LNCaP clone FGC (cell line): ENCODE measurements around the gene SETD1A.

Experiments
- DNase-seq: peaks from one replicate; pipeline ENCODE4 v3.0.0-alpha.2; 2011; ENCODE audit warnings: low read depth
- H3K4me3 ChIP-seq: 2 replicates; pipeline ENCODE4 v1.5.1; 2011; ENCODE audit warnings: mild to moderate bottlenecking, low read depth, low read length, control low read depth
- TF ChIP-seq, protein P1 (sequence below): IDR thresholded peaks from 2 replicates; pipeline ENCODE4 v1.5.1; 2012; ENCODE audit warnings: mild to moderate bottlenecking; ENCODE audit not compliant: control insufficient read depth, insufficient read depth; ENCODE audit errors: extremely low read depth

The SETD1A gene

DNA sequence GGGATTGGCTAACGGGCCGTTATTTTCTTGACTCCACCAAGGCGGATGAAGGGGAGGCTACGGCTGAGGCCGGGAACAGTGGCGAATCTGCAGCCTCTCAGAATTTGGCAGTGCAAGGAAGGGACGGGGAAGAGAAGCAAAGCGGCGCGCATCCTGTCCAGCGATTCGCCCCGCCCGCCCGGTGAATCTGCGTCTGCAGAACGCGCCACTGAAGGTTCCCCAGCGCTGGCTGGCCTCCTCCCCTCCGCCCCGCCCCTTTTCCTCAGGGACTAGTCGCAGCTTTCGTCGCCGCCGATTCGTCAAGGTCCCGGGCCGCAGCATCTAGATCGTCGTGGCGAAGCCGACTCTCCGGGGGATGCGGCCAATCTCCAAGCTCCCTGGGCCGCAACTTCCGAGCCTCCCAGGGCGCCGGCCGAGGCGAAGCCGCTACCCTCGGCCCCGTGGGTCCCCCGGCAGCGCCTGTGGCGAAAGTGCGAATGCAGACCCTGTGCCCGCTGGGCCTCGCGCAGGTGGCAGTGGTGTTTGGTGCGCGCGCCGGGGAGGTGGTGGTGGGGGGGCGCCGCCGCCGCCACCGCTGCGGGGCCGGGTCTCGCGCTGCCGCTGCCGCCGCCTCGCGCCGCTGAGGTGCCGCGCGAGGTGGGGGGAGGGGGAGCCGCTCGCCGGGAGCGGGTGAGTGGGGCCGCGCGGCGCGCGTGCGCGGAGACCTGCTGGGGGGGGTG lies at the start of gene SETD1A:
SETD1A (plus strand) TSS at position 299 of the 719 bp plus-strand sequence. CDS start 978 bp downstream, outside the sequence.
- peak within 1 kb of the TSS; percentile 88 for H3K4me3 ChIP-seq
- peak; percentile 83 for DNase-seq
- TF ChIP-seq, protein P1, sequence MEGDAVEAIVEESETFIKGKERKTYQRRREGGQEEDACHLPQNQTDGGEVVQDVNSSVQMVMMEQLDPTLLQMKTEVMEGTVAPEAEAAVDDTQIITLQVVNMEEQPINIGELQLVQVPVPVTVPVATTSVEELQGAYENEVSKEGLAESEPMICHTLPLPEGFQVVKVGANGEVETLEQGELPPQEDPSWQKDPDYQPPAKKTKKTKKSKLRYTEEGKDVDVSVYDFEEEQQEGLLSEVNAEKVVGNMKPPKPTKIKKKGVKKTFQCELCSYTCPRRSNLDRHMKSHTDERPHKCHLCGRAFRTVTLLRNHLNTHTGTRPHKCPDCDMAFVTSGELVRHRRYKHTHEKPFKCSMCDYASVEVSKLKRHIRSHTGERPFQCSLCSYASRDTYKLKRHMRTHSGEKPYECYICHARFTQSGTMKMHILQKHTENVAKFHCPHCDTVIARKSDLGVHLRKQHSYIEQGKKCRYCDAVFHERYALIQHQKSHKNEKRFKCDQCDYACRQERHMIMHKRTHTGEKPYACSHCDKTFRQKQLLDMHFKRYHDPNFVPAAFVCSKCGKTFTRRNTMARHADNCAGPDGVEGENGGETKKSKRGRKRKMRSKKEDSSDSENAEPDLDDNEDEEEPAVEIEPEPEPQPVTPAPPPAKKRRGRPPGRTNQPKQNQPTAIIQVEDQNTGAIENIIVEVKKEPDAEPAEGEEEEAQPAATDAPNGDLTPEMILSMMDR, result no peak

GRCh38 chr16:30910427-30911029 lies 47.0 kb upstream of the SETD1A start:
- no peak for DNase-seq
- TF ChIP-seq, protein P1, result no peak
- H3K4me3 ChIP-seq, result no peak overlapping the region

- H3K4me3 ChIP-seq, result no peak overlapping the region
- TF ChIP-seq, protein P1, result no peak
- no peak for DNase-seq
Observed at GRCh38 chr16:30912794-30913412, 44.7 kb upstream of the SETD1A start.

DNA sequence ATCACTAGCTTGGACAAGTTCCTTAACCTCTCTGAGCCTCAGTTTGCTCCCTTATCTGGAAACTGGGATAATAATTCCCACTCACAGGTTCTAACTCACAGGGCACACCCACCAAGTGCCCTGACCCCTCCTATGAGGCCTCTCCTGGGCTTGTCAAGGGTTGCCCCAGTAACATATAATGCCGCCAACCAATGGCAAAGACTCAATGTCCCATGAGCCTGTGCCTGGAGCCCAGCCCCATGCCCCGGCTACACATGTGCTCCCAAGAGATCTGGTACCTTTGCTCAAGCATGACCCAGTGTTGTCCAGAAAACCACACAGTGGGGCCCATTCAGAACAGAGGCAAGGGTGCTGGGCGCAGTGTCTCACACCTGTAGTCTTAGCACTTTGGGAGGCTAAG lies 42.7 kb upstream of the SETD1A start:
- H3K4me3 ChIP-seq, result no peak overlapping the region
- TF ChIP-seq, protein P1, result no peak
- no peak for DNase-seq

DNA sequence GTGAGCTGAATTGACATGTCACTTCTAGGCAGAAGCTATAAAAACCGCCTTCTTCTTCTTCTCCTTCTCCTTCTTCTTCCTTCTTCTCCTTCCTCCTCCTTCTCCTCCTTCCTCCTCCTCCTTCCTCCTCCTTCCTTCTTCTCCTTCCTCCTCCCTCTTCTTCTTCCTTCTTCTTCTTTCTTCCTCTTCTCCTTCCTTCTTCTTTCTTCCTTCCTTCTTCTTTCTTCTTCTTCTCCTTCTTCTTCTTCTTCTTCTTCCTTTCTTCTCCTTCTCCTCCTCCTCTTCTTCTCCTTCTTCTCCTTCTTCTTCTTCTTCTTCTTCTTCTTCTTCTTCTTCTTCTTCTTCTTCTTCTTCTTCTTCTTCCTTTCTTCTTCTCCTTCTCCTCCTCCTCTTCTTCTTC lies 38.9 kb upstream of the SETD1A start:
- H3K4me3 ChIP-seq, result no peak overlapping the region
- TF ChIP-seq, protein P1, result no peak
- DNase-seq, result no peak

DNA sequence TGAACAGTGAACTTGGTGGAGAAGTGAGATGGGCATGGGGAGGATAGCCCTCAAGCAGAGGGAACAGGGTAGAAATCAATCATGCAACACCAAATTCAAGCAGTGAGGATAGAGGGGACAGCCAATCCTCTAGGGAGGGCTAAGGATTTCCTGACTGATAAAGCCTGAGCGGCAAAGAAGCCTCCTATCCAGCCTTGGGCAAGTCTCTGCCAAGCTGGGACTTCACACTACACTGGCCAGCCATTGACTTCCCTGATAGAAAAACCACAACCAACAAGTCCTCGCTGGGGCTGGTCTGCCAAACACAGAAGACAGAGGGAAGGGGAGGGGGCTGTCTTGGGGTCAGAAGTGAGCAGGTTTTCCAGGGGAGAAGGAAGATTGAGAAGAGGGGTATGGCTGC lies 36.7 kb upstream of the SETD1A start:
- no peak for DNase-seq
- no peak overlapping the region; the same call in 1 of the 2 replicates for H3K4me3 ChIP-seq
- TF ChIP-seq, protein P1, result no peak
